IMR-90 (cell line): Measurements from ENCODE around the gene THSD8. TPM values are rescaled to one million over a fixed set of nuclear protein-coding genes. Genes with fewer than 3 reads are reported as not detected.

Experiments used
- ATAC-seq: fragments of 200-7000 bp; cut with Tn5 transposase; 2 replicates; pipeline ENCODE4 v1.9.1; 2020; ENCODE audit warnings: low read depth, mild to moderate bottlenecking, moderate library complexity
- BruUV-seq: library from RNA; stranded (reverse); fragments of 400-500 nt; replicated peaks from 2 replicates; lab custom pipeline; 2021; lab: Mats Ljungman, UMichigan
- CTCF ChIA-PET: fragments of 300-600 bp; formaldehyde crosslinking; extraction: SDS; loops from one replicate; lab custom pipeline; 2021; ENCODE audit warnings: antibody characterized with exemption; lab: Yijun Ruan, JAX
- POLR2A ChIA-PET: fragments of 300-600 bp; sonication (Branson Sonifier 250); formaldehyde crosslinking; loops from one replicate; lab custom pipeline; 2022; ENCODE audit warnings: antibody characterized with exemption; ENCODE audit not compliant: unreplicated experiment; lab: Charles Lee
- DNase-seq: peaks from one replicate; pipeline ENCODE4 v3.0.0; 2013
- H2AFZ ChIP-seq: replicated peaks from 2 replicates; pipeline ENCODE3; 2013; ENCODE audit warnings: low read length, mild to moderate bottlenecking; ENCODE audit not compliant: poor library complexity
- H2AK5ac ChIP-seq: 2 replicates; pipeline ENCODE4 v1.6.1; 2013; ENCODE audit warnings: low read depth, low read length, inconsistent platforms
- H2AK9ac ChIP-seq: replicated peaks from 2 replicates; pipeline ENCODE3; 2013; ENCODE audit warnings: mild to moderate bottlenecking, low read depth, low read length, moderate library complexity; ENCODE audit not compliant: poor library complexity
- H2BK120ac ChIP-seq: 2 replicates; pipeline ENCODE4 v1.6.1; 2013; ENCODE audit warnings: low read depth, low read length, inconsistent platforms
- H2BK15ac ChIP-seq: 3 replicates; pipeline ENCODE4 v1.6.1; 2013; ENCODE audit warnings: low read depth, low read length, inconsistent platforms
- H2BK20ac ChIP-seq: 2 replicates; pipeline ENCODE4 v1.6.1; 2013; ENCODE audit warnings: low read depth, mild to moderate bottlenecking, inconsistent platforms, low read length, moderate library complexity
- H2BK5ac ChIP-seq: 2 replicates; pipeline ENCODE4 v1.6.1; 2013; ENCODE audit warnings: mild to moderate bottlenecking, low read depth, low read length, inconsistent platforms; ENCODE audit not compliant: poor library complexity, severe bottlenecking
- H3K14ac ChIP-seq: replicated peaks from 2 replicates; pipeline ENCODE4 v1.6.1; 2013; ENCODE audit warnings: low read depth, low read length, inconsistent platforms
- H3K18ac ChIP-seq: 2 replicates; pipeline ENCODE4 v1.6.1; 2013; ENCODE audit warnings: low read depth, low read length, control low read depth
- H3K23ac ChIP-seq: 2 replicates; pipeline ENCODE4 v1.6.1; 2013; ENCODE audit warnings: low read depth, low read length, inconsistent platforms
- H3K27ac ChIP-seq: 2 replicates; pipeline ENCODE4 v1.5.1; 2013; ENCODE audit warnings: mild to moderate bottlenecking, control low read depth, low read length; ENCODE audit not compliant: insufficient read depth
- H3K27me3 ChIP-seq: 2 replicates; pipeline ENCODE4 v1.6.1; 2013; ENCODE audit warnings: low read length; ENCODE audit not compliant: control insufficient read depth, insufficient read depth
- H3K36me3 ChIP-seq: 2 replicates; pipeline ENCODE4 v1.6.1; 2013; ENCODE audit warnings: low read length, mixed read lengths; ENCODE audit not compliant: control insufficient read depth, insufficient read depth
- H3K4ac ChIP-seq: 2 replicates; pipeline ENCODE4 v1.6.1; 2013; ENCODE audit warnings: low read depth, low read length, inconsistent platforms
- H3K4me1 ChIP-seq: 2 replicates; pipeline ENCODE4 v1.6.1; 2013; ENCODE audit warnings: low read length, mixed read lengths; ENCODE audit not compliant: control insufficient read depth, insufficient read depth
- H3K4me2 ChIP-seq: 2 replicates; pipeline ENCODE4 v1.6.1; 2013; ENCODE audit warnings: low read depth, mild to moderate bottlenecking, control low read depth, low read length, moderate library complexity
- H3K4me3 ChIP-seq: 2 replicates; pipeline ENCODE4 v1.5.1; 2013; ENCODE audit warnings: low read depth, mild to moderate bottlenecking, control low read depth, low read length, moderate library complexity; ENCODE audit not compliant: insufficient read depth
- H3K56ac ChIP-seq: 2 replicates; pipeline ENCODE4 v1.6.1; 2013; ENCODE audit warnings: low read length, inconsistent platforms; ENCODE audit not compliant: insufficient read depth; ENCODE audit errors: extremely low read depth
- H3K79me1 ChIP-seq, 2 experiments: 2 replicates each; pipeline ENCODE4 v1.6.1; 2013; ENCODE audit warnings: low read length in 2 of 2, inconsistent platforms in 1 of 2, low read depth in 1 of 2
- H3K9ac ChIP-seq: 2 replicates; pipeline ENCODE4 v1.6.1; 2013; ENCODE audit warnings: low read depth, low read length, control low read depth
- H3K9me1 ChIP-seq: 2 replicates; pipeline ENCODE4 v1.6.1; 2013; ENCODE audit warnings: low read length, inconsistent platforms; ENCODE audit not compliant: insufficient read depth
- H3K9me3 ChIP-seq: 2 replicates; pipeline ENCODE4 v1.6.1; 2013; ENCODE audit warnings: low read length; ENCODE audit not compliant: control insufficient read depth, insufficient read depth
- H4K20me1 ChIP-seq: 2 replicates; pipeline ENCODE4 v1.6.1; 2013; ENCODE audit warnings: low read length, inconsistent platforms; ENCODE audit not compliant: insufficient read depth
- H4K5ac ChIP-seq: 2 replicates; pipeline ENCODE4 v1.6.1; 2013; ENCODE audit warnings: mild to moderate bottlenecking, low read depth, low read length, control low read depth
- H4K8ac ChIP-seq, 2 experiments: 2 replicates each; pipeline ENCODE4 v1.6.1; 2013; ENCODE audit warnings: low read depth in 2 of 2, low read length in 2 of 2, control low read depth in 1 of 2, inconsistent platforms in 1 of 2
- H4K91ac ChIP-seq: 2 replicates; pipeline ENCODE4 v1.6.1; 2013; ENCODE audit warnings: low read depth, low read length, inconsistent platforms; ENCODE audit not compliant: insufficient read depth
- BHLHE40 ChIP-seq: fragments of 150-350 bp; IDR thresholded peaks from 2 replicates; pipeline ENCODE4 v1.6.1; 2016; ENCODE audit warnings: mild to moderate bottlenecking, low read depth, low read length
- CEBPB ChIP-seq: IDR thresholded peaks from 2 replicates; pipeline ENCODE4 v1.6.1; 2012; ENCODE audit warnings: low read depth, low read length, improper control_type of control experiment
- CHD1 ChIP-seq: IDR thresholded peaks from 2 replicates; pipeline ENCODE4 v1.6.1; 2012; ENCODE audit warnings: low read depth, low read length, improper control_type of control experiment
- FOS ChIP-seq: fragments of 150-350 bp; IDR thresholded peaks from 2 replicates; pipeline ENCODE4 v1.6.1; 2016; ENCODE audit warnings: low read depth, low read length
- MAFK ChIP-seq: IDR thresholded peaks from 2 replicates; pipeline ENCODE4 v1.6.1; 2012; ENCODE audit warnings: low read depth, low read length, improper control_type of control experiment
- MAZ ChIP-seq: IDR thresholded peaks from 2 replicates; pipeline ENCODE4 v1.6.1; 2012; ENCODE audit warnings: low read depth, mild to moderate bottlenecking, low read length, improper control_type of control experiment, moderate library complexity, borderline replicate concordance
- POLR2A ChIP-seq: IDR thresholded peaks from 2 replicates; pipeline ENCODE4 v1.6.1; 2012; ENCODE audit warnings: mild to moderate bottlenecking, low read depth, low read length
- RAD21 ChIP-seq: IDR thresholded peaks from 2 replicates; pipeline ENCODE4 v1.6.1; 2012; ENCODE audit warnings: low read length, improper control_type of control experiment
- RCOR1 ChIP-seq: IDR thresholded peaks from 2 replicates; pipeline ENCODE4 v1.6.1; 2012; ENCODE audit warnings: mild to moderate bottlenecking, low read length, improper control_type of control experiment; ENCODE audit not compliant: insufficient replicate concordance
- RFX5 ChIP-seq: IDR thresholded peaks from 2 replicates; pipeline ENCODE4 v1.8.0; 2012; ENCODE audit warnings: low read depth, mild to moderate bottlenecking, low read length, moderate library complexity
- SMC3 ChIP-seq: fragments of 150-350 bp; IDR thresholded peaks from 2 replicates; pipeline ENCODE4 v1.6.1; 2016; ENCODE audit warnings: low read depth, mild to moderate bottlenecking, antibody characterized with exemption, low read length, moderate library complexity
- whole genome bisulfite sequencing, 2 experiments: methylation state at CpG; one replicate each; pipeline versions ENCODE4 v1.1.5 to v1.1.7; 2013; ENCODE audit warnings: missing lambda C conversion rate in 2 of 2; ENCODE audit not compliant: insufficient read length in 1 of 2; ENCODE audit errors: extremely low coverage in 2 of 2; 5-methylcytosine and 5-hydroxymethylcytosine counted together
- dilution Hi-C: fragments of 300-500 bp; cut with HindIII; formaldehyde crosslinking; loops from one replicate; pipeline ENCODE4 v1.14.3; 2018; ENCODE audit warnings: low sequenced_read_pairs; ENCODE audit not compliant: unreplicated experiment
- in situ Hi-C: fragments of 300-500 bp; cut with MboI; formaldehyde crosslinking; loops from 3 replicates; pipeline ENCODE4 v1.14.3; 2019; ENCODE audit warnings: low sequenced_read_pairs, inconsistent platforms, mixed read lengths
- intact Hi-C: fragments of 100-400 bp; cut with micrococcal nuclease; formaldehyde crosslinking; loops from 2 replicates; pipeline ENCODE4 v1.10.0; 2022
- polyA plus RNA-seq, 3 experiments: library from polyadenylated mRNA; depleted of rRNA; stranded (reverse); fragments of >200 nt; gene quantifications; 2 replicates each; pipeline ENCODE4 v1.2.3, GENCODE V29; 2012; ENCODE audit warnings: low replicate concordance in 1 of 3
- total RNA-seq: library from RNA; depleted of rRNA; stranded (reverse); fragments of >200 nt; gene quantifications from 2 replicates; pipeline ENCODE4 v1.2.3, GENCODE V29; 2012
- TF ChIP-seq, protein P1 (sequence below): conservative IDR thresholded peaks from 2 replicates; pipeline ENCODE4 v1.5.1; 2012; ENCODE audit warnings: mild to moderate bottlenecking, low read depth, low read length, improper control_type of control experiment
- TF ChIP-seq, protein P2 (sequence below): fragments of 150-350 bp; IDR thresholded peaks from 2 replicates; pipeline ENCODE4 v1.6.1; 2016; ENCODE audit warnings: low read depth, mild to moderate bottlenecking, low read length, moderate library complexity, borderline replicate concordance

Gene THSD8
- total and polyA plus RNA-seq, 2 of the 4 experiments (the other 2 are of a cell fraction) = 0.68 TPM; not detected in 1

DNA sequence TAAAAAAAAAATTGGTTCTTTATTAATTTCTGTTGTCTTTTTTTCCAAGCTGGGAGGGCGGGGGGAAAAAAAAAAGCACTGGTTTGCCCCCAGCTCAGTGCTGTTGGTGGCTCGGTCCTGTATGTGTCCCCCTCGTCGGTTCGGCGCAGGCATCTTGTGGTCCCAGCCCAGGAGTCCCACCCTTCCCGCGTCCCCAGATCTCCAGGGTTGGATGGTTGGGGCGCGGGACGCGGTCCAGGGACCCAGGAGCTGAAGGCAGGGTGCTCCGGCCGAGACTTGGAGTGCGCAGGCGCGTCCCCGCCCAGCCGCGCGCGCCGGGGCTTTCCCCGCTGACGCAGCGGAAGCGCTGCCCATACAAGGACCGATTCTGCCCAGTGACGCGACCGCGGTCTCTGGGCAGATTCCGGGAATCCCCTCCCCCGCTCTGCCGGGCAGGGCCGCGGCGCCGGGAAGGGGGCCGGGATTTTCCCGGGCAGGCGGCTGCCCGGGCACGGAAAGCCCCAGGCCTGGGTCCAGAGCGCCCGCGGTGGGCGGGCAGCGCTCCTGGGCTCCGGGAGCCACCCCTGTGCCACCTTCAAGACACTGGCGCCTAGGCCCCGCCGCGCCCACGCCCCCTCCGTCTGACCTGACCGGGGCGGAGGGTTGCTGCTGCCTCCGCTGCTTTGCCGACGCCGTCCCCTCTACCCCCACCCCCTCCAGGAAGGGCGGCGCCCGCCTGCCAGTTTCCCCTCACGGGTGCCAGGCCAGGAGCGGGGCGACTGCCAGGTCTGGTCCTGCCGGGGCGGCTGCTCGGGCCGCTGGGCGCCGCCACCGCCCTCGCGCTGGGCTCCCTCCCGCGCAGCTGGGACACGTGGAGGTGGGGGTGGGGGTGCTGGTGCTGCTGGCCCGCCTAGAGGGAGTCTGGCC, 8.3 kb upstream of the THSD8 start:
- peak overlapping the region; percentile 88 for H4K91ac ChIP-seq
- peak overlapping the region; percentile 43 to 88 for H4K8ac ChIP-seq
- POLR2A ChIA-PET = interaction anchor here (0.6 to 2.4 kb wide), 3 partner anchors 11 to 243 kb away, joined by 3 to 11 read pairs (median 9); no protein-coding TSS in a partner anchor
- ATAC-seq (peak; percentile 28), DNase-seq (peak; percentile 92)
- H3K9ac ChIP-seq = peak overlapping the region; percentile 80
- H3K4ac ChIP-seq = peak overlapping the region; percentile 97
- 0 out of 3 replicates have a peak overlapping the region, but pooled peaks have one; percentile 51 for H2BK15ac ChIP-seq
- H2BK5ac ChIP-seq = peak overlapping the region; percentile 92
- no peaks in the 10 kb centered on the region; the same call in 1 of the 2 replicates for H3K9me1 ChIP-seq
- peak overlapping the region; percentile 91 for H2AFZ ChIP-seq
- H2BK120ac ChIP-seq = peak overlapping the region; percentile 79
- peak overlapping the region; percentile 97 for H3K4me3 ChIP-seq
- peak overlapping the region; percentile 80 for H3K4me2 ChIP-seq
- peak overlapping the region; percentile 70 for H3K56ac ChIP-seq
- in situ Hi-C loops (loop anchor here (25.0 kb wide), 1 partner anchor 1044 kb away; no protein-coding TSS in a partner anchor), intact Hi-C loops (no loop called here), dilution Hi-C loops (no loop called here)
- peak overlapping the region; percentile 69 for H3K18ac ChIP-seq
- H2AK5ac ChIP-seq = peak overlapping the region; percentile 96
- BruUV-seq = no TSS peak
- peaks cover 14% of the 10 kb centered on the region for H3K4me1 ChIP-seq
- peaks cover 20% of the 10 kb centered on the region for H4K20me1 ChIP-seq
- CTCF ChIA-PET = interaction anchor here (0.5 to 3.0 kb wide), 9 partner anchors 15 to 392 kb away, joined by 3 to 23 read pairs (median 6); no protein-coding TSS in a partner anchor
- peak overlapping the region; percentile 85 for H3K27ac ChIP-seq
- peak overlapping the region; percentile 61 for H4K5ac ChIP-seq
- H2BK20ac ChIP-seq = peak overlapping the region; percentile 69; the same call in 1 of the 2 replicates
- peak overlapping the region; percentile 99 for H2AK9ac ChIP-seq
- no peaks in the 10 kb centered on the region for H3K9me3 ChIP-seq
- no peaks in the 10 kb centered on the region for H3K36me3 ChIP-seq
- H3K79me1 ChIP-seq = peaks cover 0 to 34% of the 10 kb centered on the region in 2 experiments; a peak in 2 of 4 replicates
- 0% methylated on average over 35 of the region's 81 CpGs; no CpG with 5 or more reads in 1 of the 2 experiments for WGBS, 2 experiments
- peak overlapping the region; percentile 89 for H3K23ac ChIP-seq
- H3K14ac ChIP-seq = peak overlapping the region; percentile 95
- H3K27me3 ChIP-seq = no peaks in the 10 kb centered on the region
- TF ChIP-seq MAFK (peak; percentile 8; the same call in 1 of the 2 replicates), RAD21 (no peak), FOS (no peak), CEBPB (no peak), RFX5 (peak; percentile 75; the same call in 1 of the 2 replicates), POLR2A (peak; percentile 96), SMC3 (no peak), MAZ (peak; percentile 85), CHD1 (peak; percentile 63; the same call in 1 of the 2 replicates), RCOR1 (no peak), BHLHE40 (peak; percentile 17)
- TF ChIP-seq, protein P1, sequence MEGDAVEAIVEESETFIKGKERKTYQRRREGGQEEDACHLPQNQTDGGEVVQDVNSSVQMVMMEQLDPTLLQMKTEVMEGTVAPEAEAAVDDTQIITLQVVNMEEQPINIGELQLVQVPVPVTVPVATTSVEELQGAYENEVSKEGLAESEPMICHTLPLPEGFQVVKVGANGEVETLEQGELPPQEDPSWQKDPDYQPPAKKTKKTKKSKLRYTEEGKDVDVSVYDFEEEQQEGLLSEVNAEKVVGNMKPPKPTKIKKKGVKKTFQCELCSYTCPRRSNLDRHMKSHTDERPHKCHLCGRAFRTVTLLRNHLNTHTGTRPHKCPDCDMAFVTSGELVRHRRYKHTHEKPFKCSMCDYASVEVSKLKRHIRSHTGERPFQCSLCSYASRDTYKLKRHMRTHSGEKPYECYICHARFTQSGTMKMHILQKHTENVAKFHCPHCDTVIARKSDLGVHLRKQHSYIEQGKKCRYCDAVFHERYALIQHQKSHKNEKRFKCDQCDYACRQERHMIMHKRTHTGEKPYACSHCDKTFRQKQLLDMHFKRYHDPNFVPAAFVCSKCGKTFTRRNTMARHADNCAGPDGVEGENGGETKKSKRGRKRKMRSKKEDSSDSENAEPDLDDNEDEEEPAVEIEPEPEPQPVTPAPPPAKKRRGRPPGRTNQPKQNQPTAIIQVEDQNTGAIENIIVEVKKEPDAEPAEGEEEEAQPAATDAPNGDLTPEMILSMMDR = no peak
- TF ChIP-seq, protein P2, sequence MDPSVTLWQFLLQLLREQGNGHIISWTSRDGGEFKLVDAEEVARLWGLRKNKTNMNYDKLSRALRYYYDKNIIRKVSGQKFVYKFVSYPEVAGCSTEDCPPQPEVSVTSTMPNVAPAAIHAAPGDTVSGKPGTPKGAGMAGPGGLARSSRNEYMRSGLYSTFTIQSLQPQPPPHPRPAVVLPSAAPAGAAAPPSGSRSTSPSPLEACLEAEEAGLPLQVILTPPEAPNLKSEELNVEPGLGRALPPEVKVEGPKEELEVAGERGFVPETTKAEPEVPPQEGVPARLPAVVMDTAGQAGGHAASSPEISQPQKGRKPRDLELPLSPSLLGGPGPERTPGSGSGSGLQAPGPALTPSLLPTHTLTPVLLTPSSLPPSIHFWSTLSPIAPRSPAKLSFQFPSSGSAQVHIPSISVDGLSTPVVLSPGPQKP = peak; percentile 99
